Liver (tissue), 9 donors: Measurements from ENCODE around the gene TRPC4. TPM values are rescaled to one million over a fixed set of nuclear protein-coding genes. Genes with fewer than 3 reads are reported as not detected.

Experiments used
- DNase-seq: peaks from one replicate; pipeline ENCODE4 v3.0.0-alpha.2; 2017; ENCODE audit warnings: low spot score
- H3K27ac ChIP-seq, 2 donors: one replicate each; pipeline ENCODE4 v1.7.0; 2013; ENCODE audit warnings: inconsistent platforms in 2 of 2, low read length in 2 of 2, control low read depth in 1 of 2, low read depth in 1 of 2, mild to moderate bottlenecking in 1 of 2
- H3K27me3 ChIP-seq, 4 donors: one replicate each; pipeline versions ENCODE4 v1.6.1 to v1.7.0; 2013; ENCODE audit warnings: low read length in 3 of 4, inconsistent platforms in 1 of 4, mild to moderate bottlenecking in 1 of 4, moderate library complexity in 1 of 4; ENCODE audit not compliant: control insufficient read depth in 4 of 4, insufficient read depth in 4 of 4
- H3K36me3 ChIP-seq, 4 donors: one replicate each; pipeline versions ENCODE4 v1.6.1 to v1.7.0; 2013; ENCODE audit warnings: low read length in 3 of 4, mild to moderate bottlenecking in 3 of 4, low read depth in 1 of 4, moderate library complexity in 1 of 4; ENCODE audit not compliant: control insufficient read depth in 4 of 4, insufficient read depth in 3 of 4
- H3K4me1 ChIP-seq, 4 donors: one replicate each; pipeline versions ENCODE4 v1.6.1 to v1.7.0; 2013; ENCODE audit warnings: low read length in 3 of 4, mild to moderate bottlenecking in 3 of 4, moderate library complexity in 1 of 4; ENCODE audit not compliant: control insufficient read depth in 4 of 4, insufficient read depth in 4 of 4
- H3K4me3 ChIP-seq, 3 donors: one replicate each; pipeline versions ENCODE4 v1.6.1 to v1.7.0; 2013; ENCODE audit warnings: low read length in 3 of 3, control low read depth in 1 of 3, low read depth in 1 of 3, mild to moderate bottlenecking in 1 of 3
- H3K9ac ChIP-seq, 2 donors: one replicate each; pipeline ENCODE4 v1.7.0; 2013; ENCODE audit warnings: low read length in 2 of 2, mild to moderate bottlenecking in 2 of 2, moderate library complexity in 2 of 2, control low read depth in 1 of 2, low read depth in 1 of 2
- H3K9me3 ChIP-seq, 4 donors: one replicate each; pipeline versions ENCODE4 v1.6.1 to v1.7.0; 2013; ENCODE audit warnings: low read length in 3 of 4; ENCODE audit not compliant: control insufficient read depth in 4 of 4
- CTCF ChIP-seq: fragments of 150-350 bp; IDR thresholded peaks from 2 replicates; pipeline ENCODE4 v1.5.1; 2017; ENCODE audit warnings: improper control_type of control experiment, low read depth, low read length; ENCODE audit not compliant: missing input control
- EGR1 ChIP-seq, 2 donors: IDR thresholded peaks; 2 replicates each; pipeline ENCODE4 v1.6.1; 2016 to 2018; ENCODE audit warnings: antibody characterized with exemption in 2 of 2, low read depth in 2 of 2
- FOXA1 ChIP-seq: IDR thresholded peaks from 2 replicates; pipeline ENCODE4 v1.6.1; 2016; ENCODE audit warnings: antibody characterized with exemption
- HNF4A ChIP-seq, 2 donors: conservative IDR thresholded peaks; 2 replicates each; pipeline ENCODE4 v1.6.1; 2016; ENCODE audit warnings: antibody characterized with exemption in 2 of 2, mild to moderate bottlenecking in 2 of 2
- HNF4G ChIP-seq: IDR thresholded peaks from 2 replicates; pipeline ENCODE4 v1.6.1; 2016; ENCODE audit warnings: antibody characterized with exemption
- NR2F2 ChIP-seq: IDR thresholded peaks from 2 replicates; pipeline ENCODE4 v1.6.1; 2016; ENCODE audit warnings: antibody characterized with exemption
- REST ChIP-seq: IDR thresholded peaks from 2 replicates; pipeline ENCODE4 v1.6.1; 2016; ENCODE audit warnings: antibody characterized with exemption, mild to moderate bottlenecking
- TAF1 ChIP-seq: conservative IDR thresholded peaks from 2 replicates; pipeline ENCODE4 v1.6.1; 2016; ENCODE audit warnings: antibody characterized with exemption, mild to moderate bottlenecking
- WGBS: extraction: QIAGEN DNeasy Blood & Tissue Kit; methylation state at CpG from one replicate; pipeline ENCODE4 v1.1.7; 2013; 5-methylcytosine and 5-hydroxymethylcytosine counted together
- polyA plus RNA-seq, 2 donors: library from polyadenylated mRNA; stranded (reverse) in 1 of 2; unstranded in 1 of 2; fragments of 200-250 nt in 1 of 2; fragments of >200 nt in 1 of 2; fragmentation: Nextera tagmentation in 1 of 2; extraction: Ambion mirVana in 1 of 2; gene quantifications; one replicate each; pipeline versions ENCODE4 v1.2.1 to v1.2.3, GENCODE V29; 2013 to 2015
- total RNA-seq, 2 donors: library from RNA; depleted of rRNA; stranded (reverse); fragments of >200 nt; gene quantifications; one replicate each; pipeline ENCODE4 v1.2.3, GENCODE V29; 2014
- TF ChIP-seq, protein P1 (sequence below): IDR thresholded peaks from 2 replicates; pipeline ENCODE4 v1.6.1; 2016; ENCODE audit warnings: antibody characterized with exemption
- TF ChIP-seq, protein P2 (sequence below): IDR thresholded peaks from 2 replicates; pipeline ENCODE4 v1.6.1; 2016; ENCODE audit warnings: antibody characterized with exemption
- donor health status: healthy.
- donor health status: healthy.
- donor health status: healthy.
- donor health status: healthy.
- donor health status: healthy.

Gene TRPC4
- total and polyA plus RNA-seq, 4 donors: 0.04 to 0.17 (median 0.05) TPM; not detected in 1

- no peak for TF ChIP-seq REST
- no peak for TF ChIP-seq HNF4G
- TF ChIP-seq NR2F2: no peak
Observed at GRCh38 chr13:37667702-37668101, 201.9 kb downstream of the TRPC4 start (continued).

- Histone ChIP-seq H3K4me3 (no peak overlapping the region), H3K27me3 (peaks cover 0 to 3% (median 0%) of the 10 kb centered on the region in 4 donors), H3K27ac (no peak overlapping the region), H3K9me3 (no peaks in the 10 kb centered on the region), H3K36me3 (no peaks in the 10 kb centered on the region), H3K9ac (no peak overlapping the region), H3K4me1 (no peaks in the 10 kb centered on the region)
- TF ChIP-seq CTCF (no peak), FOXA1 (no peak), NR2F2 (no peak)
- DNase-seq: no peak
- WGBS: 65% methylated on average over 2 of the region's 2 CpGs
Observed at GRCh38 chr13:37666036-37666435, 203.5 kb downstream of the TRPC4 start.

DNA sequence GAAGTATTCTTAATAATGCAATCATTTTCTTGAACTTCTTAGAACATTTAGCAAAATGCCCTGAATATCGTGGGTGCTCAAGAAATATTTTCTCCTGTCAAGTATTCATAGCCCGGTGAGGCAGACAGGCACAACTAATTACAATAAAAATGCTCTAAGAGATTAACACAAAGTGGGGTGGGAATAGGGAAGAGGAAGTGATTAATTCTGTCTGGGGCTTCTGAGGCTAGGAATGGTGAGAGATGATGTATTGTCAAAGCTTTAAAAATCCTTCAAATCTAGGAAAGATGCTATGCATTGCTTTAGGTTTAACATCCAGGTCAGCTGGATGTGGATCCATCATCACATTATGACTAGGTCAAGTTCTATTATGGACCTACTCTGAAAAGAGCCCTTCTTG lies 204.2 kb downstream of the TRPC4 start:
- TF ChIP-seq TAF1 (no peak), NR2F2 (no peak), EGR1 (IDR thresholded peaks at IDR 0.05; ENCODE audit: low read depth in 2 of 2) (no peak), REST (no peak), CTCF (no peak), HNF4A (conservative IDR thresholded peaks at IDR 0.05) (no peak)
- TF ChIP-seq, protein P1, sequence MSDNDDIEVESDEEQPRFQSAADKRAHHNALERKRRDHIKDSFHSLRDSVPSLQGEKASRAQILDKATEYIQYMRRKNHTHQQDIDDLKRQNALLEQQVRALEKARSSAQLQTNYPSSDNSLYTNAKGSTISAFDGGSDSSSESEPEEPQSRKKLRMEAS: no peak
- TF ChIP-seq, protein P2, sequence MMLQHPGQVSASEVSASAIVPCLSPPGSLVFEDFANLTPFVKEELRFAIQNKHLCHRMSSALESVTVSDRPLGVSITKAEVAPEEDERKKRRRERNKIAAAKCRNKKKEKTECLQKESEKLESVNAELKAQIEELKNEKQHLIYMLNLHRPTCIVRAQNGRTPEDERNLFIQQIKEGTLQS: no peak
- DNase-seq: no peak
- 63% methylated on average over 2 of the region's 2 CpGs for WGBS
- Histone ChIP-seq H3K9ac (no peak overlapping the region), H3K9me3 (no peaks in the 10 kb centered on the region), H3K36me3 (no peaks in the 10 kb centered on the region), H3K27ac (no peak overlapping the region), H3K4me1 (no peaks in the 10 kb centered on the region), H3K27me3 (peaks cover 0 to 3% (median 0%) of the 10 kb centered on the region in 4 donors), H3K4me3 (no peak overlapping the region)
